Left forelimb (tissue), 1 donor: ENCODE data around the gene ZNF438.

Experiments used
- DNase-seq: peaks from one replicate; pipeline ENCODE4 v3.0.0-alpha.2; 2018; ENCODE audit warnings: low spot score

ZNF438 gene

DNA sequence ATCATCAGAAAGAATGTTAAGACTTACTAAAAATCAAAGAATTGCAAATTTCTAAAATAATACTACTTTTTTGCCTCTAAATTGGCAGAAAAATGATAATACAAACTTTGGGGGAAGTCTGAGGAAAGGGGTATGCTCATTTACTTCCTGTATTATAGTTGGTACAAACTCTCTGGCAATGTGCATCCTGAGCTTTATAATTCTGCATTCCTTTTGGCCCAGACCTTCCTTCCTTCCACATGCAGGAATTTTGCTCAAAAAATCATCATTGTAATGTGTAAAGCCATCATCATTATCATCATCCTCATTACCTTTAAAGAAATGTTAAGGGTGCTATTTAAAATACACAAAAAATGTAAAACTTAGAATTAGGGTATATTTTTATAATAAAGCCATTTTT, 148.5 kb downstream of the ZNF438 start:
- no peak for DNase-seq

DNA sequence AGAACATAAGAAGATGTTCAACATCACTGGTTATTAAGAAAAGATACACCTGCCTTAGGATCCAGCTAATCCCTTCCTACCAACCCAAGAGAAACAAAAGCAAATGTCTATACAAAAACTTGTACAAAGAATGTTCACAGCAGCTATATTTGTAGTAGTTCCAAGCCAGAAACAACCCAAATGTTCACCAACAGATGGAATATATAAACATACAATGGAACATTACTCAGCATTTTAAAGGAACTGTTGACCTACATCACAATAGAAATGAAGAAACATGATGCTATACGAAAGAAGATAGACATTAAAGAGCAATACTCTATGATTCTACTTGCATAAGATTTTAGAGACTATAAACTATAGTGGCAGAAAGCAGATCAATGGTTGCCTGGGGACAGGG, 149.4 kb downstream of the ZNF438 start:
- DNase-seq, result no peak

DNA sequence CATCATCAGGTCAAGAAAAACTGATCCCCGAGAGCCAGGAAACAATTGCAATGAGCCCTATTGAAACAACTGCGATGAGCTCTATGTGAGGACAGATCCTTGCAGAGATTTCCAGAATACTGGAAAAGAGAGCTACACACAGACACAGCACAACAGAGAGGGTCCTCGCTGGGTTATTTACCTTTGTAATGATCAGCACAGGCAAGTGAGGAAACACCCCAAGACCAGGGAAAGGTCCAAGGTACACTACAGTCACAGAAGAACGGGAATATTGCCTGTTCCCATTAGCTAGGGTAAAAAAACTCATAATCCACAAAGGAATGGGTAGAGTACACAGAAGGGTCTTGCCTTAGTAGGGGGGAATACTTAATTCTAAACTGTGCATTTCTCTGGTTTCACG, 152.7 kb downstream of the ZNF438 start:
- DNase-seq, result no peak

DNA sequence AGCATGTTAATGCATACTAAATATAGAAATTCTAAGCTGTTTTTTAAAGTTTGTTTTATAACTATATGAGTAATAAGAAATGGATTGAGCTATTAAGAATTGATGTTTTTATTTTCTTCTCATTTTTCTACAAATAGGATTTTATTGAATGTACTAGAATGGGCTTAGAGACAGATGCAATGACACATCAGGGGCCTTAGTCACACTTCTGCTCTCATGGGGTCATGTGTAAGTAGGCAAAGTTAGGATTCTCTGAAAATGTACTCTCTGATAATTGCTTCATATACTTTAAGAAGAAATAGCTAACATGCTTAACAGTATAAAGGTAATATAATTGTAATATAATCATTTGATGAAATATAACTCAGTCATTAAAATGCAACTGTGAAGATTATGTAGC, 154.6 kb downstream of the ZNF438 start:
- no peak for DNase-seq

DNA sequence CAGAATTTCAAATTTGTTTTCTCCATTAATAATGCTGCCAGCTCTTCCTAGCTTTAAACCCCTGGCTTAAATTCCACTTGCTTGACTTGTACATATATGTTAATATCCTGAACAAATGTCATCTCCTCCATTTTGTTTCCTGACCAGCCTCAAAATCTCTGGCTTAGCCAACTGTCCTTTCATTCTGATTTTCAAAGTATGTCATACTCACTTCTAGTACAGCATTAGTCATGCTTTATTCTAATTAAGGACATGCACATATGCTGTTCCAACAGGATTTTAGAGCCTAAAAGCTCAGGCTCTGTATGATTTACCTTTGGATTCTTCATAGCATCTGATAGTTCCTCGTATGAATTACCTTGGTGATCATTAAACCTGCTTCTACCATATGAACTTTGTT, 158.3 kb downstream of the ZNF438 start:
- DNase-seq, result no peak

DNA sequence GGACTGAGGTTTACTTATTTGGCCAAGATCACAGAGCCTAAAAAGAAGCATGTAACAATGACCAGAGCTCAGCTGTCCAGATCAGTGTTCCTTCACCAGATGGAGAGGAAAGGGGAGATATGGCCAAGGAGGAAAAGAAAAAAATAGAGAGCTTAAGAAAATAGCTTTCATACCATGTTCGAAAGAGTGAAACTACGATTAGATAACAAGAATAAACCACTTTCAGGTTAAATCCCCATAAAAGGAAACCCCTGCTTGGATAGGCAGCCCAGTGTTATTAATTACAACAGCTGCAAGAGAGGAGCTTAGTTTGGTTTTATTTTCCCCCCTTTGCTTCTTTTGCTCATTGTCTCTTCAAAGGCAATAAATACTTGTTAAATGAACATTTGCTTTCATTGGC, 160.8 kb downstream of the ZNF438 start:
- no peak for DNase-seq

DNA sequence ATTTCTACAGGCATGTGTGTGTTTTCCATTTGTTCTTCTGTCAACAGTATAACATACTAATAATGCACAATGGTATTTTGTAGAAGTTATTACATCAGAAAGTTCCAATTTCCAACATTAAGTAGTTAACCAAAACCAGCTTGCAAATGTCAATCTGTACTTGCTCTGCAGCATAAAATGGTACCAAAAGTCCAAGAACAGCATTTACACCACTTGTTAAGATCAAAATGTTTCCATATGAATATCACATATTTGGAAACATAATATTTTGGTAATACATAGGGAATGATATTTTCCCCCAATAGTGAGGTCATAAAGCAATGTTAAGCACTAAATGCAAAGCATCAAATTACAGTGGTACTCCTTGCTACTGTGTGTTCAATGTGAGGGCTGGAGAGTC, 162.1 kb downstream of the ZNF438 start:
- DNase-seq, result no peak

DNA sequence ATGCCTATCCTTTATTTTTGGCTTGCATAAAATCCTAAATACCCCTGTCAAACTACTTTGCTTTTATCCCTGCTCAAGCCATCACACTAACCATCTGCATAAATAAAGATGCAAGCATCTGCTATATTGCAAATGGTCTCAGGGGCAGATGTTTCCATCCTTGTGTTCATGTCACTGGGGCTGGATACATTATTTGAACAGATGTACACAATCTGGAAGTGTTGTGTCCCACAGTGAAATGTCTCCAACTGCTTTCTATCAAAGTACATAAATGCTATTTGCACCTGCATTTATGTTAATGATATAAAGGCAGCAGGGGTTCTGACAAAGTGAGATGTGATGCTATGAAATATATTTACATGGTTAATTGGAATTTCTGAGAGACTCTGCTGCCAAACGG, 163.1 kb downstream of the ZNF438 start:
- no peak for DNase-seq

DNA sequence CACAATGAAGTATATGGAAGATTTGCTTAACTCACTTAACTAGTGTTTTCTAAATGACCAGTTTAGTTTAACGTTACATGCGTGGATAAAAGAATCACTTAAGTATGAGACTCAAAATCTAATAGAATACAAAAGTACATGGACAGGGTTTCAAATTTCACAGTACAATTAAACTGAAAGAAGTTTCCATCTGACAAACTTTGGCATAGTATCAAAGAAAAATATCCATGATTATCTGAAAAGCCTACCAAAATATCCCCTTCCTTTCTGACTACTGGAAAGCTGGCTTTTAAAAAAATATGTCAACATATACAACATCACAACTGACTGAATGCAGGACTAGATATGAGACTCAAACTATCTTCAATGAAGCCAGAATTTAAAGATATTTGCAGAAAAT, 164.8 kb downstream of the ZNF438 start:
- DNase-seq, result no peak

DNA sequence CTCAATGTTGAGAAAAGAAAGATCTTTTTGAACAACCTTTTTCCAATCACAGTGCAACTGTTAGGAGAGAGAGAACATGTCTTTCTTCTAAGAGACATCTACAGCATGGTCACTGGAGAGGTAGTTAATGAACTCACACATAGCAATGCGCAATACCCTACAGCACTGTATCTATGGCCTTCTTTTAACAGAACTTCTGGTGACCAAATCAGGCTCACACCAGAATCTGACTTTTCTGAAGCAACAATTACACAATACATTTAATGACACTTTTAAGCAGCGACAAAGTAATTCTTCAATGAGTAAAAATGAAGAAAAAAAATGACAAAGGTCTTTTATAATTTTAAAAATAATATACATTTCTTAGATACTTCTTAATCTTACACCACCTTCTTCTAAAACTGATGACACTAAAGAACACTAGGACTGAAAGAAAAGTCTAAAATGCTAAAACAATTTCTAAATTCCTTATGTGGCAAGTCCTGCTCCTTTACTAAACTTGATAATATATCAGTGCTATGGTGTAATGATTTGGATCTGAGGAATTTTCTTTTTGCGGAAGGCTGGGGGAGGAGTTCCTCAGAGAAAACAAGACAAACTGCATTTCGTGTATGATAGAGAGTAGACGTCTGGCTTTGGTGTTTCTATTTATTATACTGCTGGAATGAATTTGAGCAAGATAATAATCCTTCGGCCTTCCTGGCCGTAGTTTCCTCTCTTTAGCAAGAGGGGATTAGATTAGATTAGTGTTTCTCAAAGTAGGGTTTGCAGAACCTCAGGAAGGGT, 166.3 kb downstream of the ZNF438 start:
- DNase-seq, result no peak

DNA sequence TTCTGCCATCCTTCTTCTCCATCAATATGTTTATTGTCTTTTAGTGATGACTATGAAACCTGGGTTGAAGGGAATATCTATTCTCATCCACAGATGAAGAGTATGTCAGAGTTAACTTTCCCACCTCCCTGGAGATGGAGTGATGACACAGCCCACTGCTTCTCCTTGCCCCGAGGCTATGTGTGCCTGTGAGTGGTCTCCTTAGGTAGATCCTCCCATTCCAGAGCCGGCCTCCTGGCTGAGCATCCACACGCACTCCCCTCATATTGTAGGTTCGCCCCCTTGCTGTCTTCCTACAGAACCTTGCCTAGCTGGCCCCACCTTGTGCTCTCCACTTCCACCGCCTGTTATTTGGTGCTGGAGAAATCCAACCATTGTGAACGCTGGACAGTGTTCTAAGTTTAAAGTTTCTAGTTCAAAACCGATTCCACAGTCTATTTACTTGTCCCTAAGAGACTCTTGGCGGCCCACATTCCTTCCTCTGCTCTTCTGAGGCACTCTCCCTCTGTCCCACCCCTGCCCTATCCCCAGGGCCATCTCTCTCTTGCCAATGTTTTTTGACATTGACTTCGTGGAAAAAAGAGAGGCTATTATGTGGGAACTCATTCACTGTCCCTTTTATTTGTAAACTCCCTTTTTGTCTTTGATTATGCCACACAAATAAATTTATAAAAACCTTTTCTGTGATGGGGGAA, 168.0 kb downstream of the ZNF438 start:
- no peak for DNase-seq

DNA sequence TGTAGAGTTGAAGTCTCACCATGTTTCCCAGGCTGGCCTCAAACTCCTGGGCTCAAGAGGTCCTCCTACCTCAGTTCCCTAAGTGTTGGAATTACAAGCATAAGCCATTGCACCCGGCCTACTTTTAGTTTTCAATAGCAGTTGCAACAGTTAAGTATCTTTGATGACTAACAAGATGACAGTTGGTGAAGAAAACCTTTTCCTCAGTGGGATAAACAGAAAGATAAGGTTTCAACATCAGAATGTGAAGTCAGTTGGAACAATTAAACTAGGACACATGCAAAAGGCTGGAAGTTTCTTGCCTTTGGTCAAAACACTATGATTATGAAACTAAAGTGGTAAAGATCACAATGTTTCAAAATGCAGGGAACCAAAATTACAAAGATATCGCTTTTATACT, 169.2 kb downstream of the ZNF438 start:
- DNase-seq, result no peak

DNA sequence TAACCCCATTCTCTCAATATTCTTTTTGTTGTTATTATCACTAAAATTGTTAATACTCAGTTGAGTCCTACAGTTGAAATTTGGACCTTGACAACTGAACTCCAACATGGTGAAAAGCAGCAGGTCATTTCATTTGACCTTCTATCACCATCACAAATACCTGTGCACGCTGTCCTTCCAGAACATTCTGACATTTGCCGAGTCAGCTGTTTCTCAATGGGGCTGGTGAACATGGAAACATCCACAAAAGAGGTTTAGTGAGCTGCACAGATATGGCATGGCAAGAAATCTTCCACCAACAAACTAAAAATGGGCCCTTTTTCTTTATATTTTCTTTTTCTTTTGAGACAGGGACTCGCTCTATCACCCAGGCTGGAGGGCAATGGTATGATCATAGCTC, 169.7 kb downstream of the ZNF438 start:
- no peak for DNase-seq

DNA sequence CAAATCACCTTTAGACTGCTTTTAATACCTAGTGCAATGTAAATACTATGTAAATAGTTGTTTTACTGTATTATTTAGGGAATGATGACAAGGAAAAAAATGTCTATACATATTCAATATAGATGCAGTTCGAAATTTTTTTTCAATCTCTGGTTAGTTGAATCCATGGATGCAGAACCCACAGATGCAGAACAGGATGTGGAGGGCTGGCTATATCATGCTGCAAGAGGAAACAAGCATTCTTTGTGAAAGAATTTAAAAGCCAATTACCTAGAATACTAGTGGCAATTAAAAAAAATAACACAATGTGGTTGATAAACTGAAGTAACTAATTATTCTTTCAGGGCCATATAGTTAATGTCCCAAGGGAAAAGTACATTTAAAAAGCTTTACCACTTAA, 170.4 kb downstream of the ZNF438 start:
- DNase-seq, result no peak

DNA sequence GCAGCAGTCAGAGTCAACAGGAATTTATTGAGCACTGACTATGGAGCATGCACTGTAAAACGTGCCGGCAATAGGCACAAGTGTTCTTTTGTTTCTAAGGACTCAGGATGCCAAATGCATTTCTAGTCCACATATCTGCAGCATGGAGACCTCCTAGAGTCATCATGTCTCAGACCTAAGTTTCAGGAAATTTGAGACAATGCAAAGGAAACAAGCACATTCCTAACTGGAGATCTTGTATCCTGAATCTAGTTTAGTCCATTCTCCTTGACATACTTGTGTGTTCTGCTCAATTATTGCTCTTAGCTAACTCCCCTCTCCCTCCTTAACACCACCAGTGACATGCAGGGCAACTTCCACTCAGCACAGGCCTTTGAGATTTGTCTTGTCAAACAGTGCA, 173.2 kb downstream of the ZNF438 start:
- DNase-seq, result no peak

DNA sequence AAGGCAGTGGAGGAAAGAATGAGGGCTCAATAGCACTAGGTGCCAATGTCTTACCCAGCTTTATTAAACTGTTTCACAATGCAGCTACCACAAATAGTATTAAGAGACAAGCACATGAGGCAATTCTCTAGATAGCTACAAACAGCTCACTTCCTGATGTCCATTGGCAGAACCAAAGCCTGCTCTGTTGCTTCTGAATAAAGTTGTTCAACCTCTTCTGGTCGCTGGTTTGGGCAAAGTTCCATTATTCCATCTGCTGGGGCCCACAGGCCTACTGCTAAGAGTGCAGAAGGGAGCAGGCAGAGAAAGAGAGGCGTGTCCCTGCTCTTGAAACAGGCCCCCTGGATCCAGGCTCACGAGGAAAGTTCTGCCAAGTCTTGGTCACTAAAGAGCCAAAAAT, 173.9 kb downstream of the ZNF438 start:
- peak; percentile 77 for DNase-seq

DNA sequence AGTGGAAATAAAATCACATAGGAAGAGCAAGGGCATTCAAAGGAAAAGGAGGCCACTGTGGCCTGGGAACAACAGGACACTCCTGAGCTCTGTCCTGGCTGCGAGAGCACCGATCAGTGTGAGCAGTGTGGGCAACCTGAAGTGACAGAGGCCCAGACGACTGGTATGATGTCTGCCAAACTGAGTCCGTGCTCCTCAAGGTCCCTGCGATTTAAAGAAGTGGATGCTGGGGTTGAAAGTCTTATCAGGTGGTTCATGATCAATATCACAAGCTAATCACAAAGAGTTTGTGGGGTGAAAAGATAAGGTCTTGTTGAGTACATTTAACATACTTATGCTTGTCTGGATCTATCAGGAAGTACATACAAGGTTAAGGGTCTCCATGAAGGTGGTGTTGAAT, 176.5 kb downstream of the ZNF438 start:
- no peak for DNase-seq

DNA sequence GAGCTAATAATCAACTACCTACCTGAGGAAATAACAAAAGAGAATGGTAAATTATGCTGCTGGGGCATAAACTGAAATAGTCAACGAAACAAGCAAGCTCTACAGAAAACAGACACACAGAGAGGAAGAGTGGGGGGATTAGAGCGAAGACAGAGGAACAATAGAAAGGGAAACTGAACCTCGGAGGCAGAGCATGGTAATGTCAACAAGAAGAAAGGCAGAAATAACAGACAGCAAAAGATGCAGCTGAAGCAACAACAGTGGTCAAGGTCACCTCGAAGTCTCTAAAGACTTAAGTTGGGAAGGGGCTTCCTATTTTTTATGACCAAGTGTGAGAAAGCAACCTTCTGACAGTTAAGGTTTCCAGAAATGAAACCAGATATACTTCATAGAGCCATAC, 177.0 kb downstream of the ZNF438 start:
- no peak for DNase-seq

DNA sequence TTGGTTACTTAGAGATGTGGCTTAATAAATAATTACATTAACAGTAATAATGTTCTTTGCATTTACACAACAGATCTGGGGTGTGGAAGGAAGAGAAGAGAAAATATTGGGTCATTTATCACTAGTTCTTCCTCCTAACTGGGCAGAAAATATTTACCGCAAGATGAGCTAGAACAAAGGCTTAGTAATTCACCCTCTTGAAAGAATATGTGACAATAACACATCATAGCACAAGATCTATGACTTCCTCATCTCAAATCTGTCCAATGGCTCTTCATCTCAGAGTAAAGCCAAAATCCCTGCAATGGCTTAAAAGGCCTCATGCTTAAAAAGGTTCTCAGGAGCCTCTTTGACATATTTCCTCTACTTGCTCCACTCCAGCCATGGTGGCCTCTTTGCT, 178.6 kb downstream of the ZNF438 start:
- DNase-seq, result no peak

DNA sequence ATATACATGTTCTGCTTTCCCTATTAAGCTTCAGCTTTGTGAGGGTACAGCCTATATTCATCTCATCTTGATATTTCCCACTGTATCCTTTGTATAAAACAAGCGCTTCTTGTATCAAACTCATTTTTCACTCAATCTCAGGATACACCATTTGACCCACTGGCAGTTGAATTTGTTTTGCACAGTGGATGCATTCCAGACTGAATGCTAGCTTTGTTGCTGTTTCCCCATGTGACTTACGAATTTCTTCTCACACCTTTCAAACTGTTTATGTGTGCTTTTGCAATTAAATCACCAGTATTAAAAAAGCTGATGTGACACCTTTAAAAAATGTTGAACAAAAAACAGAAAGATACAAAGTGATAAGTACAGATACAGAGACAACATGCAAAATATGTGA, 180.9 kb downstream of the ZNF438 start:
- no peak for DNase-seq

DNA sequence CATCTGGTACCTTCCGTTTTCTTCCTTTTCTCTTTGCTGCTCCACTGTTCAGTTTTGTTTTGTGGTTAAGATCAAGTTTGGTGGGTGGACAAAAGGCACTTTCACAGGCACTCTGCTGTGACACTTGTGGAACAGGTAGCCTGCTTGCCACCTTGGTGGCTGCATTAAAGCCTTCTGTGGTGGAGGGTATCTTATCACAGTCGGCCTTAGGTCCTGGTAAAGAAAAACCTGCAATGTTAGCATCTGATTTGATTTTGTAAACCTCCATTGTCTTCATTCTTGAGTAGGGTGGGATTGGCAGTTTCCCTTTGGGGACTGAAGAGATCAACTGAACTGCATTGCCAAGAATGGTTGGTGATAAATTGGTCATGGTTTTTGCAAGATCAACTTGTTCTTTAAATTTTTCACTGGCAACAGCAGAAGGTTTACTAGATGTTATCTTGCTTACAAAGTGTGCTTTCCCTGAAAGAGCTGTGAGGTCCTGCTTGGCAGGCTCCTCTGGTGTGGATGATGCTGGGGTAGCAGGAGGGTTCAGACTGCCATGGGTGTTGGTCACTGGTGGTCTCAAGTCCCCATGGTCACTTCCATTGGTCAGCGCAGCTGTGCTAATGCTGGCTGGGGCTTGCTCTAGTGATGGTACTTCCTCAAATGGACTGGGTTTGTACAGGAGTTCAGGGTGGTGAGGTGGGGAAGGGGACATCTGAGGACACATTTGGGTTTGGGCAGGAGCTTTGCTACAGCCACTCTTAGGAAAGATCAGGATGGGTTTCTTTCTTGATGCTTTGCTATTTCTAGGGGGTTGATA, 182.2 kb downstream of the ZNF438 start:
- DNase-seq, result no peak

DNA sequence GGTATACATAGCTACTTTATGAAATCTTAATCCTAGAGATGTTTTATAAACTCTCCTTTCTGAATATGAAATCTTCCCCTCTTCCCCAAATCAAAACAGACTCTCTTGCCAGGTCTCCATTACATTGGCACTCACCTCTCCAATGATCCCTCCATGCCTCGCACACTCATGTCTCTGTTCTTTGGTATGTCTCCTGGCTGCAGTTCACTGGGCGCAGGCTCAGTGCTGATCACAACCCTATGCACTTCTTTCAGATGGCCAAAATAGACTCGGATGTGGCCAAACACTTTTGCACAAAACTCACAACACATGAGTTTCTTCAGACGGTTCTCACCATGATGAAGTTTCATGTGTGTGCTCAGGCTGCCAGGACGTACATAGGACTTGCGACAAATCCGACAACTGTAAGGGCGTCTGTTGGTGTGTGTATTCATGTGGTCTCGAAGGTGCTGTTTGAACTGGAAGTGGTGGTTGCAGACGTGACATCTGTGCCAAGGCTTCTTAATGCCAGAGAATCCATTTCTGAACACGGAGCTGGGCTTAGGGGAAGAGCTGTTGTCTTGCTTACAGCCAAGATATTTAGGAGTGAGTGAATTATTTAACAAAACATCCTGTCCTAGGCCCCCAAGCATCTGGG, 183.2 kb downstream of the ZNF438 start:
- DNase-seq, result no peak

DNA sequence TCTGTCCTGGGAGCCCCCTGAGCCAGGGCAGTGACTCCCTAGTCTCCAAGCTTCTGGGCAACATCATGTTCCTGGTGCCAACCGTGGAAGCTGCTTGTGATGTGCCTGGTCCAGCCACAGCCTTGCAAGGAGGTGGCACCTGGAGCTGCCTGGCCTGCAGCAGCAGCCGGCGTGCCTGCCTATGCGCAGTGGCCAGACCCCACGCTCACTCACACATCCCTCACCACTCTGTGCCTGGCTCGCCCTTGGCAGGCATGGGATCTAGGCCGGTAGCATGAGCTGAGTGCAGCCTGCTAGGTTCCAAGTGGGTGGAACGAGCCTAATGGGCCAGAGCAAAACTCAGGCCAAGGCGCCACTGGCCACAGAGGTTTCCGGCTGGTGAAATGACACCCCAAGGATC, 184.0 kb downstream of the ZNF438 start:
- no peak for DNase-seq
